ENCODE data around the gene ACE.

- TF ChIP-seq CTCF (IDR thresholded peaks at IDR 0.05 in 8 of 11, conservative IDR thresholded peaks at IDR 0.05 in 3 of 11) (no peak), POLR2A (IDR thresholded peaks at IDR 0.05) (no peak), POLR2AphosphoS5 (IDR thresholded peaks at IDR 0.05) (no peak)
Observed at GRCh38 chr17:63474586-63475460, 2.0 kb upstream of the ACE start.

Data from spleen (tissue), 7 donors.